NT2/D1 (cell line): ENCODE data around the gene ANO1.

Experiments
- YY1 ChIP-seq: IDR thresholded peaks from 2 replicates; pipeline ENCODE4 v1.6.1; 2011; ENCODE audit not compliant: insufficient read length, insufficient read depth
- ZNF274 ChIP-seq: IDR thresholded peaks from 2 replicates; pipeline ENCODE4 v1.6.1; 2011; ENCODE audit warnings: mild to moderate bottlenecking, low read depth, low read length

- TF ChIP-seq YY1 (no peak), ZNF274 (no peak)
Observed at GRCh38 chr11:70082829-70083228, 4.7 kb downstream of the ANO1 start.
